Measurements from ENCODE around the gene SLC12A7.

Gene SLC12A7

GRCh38 chr5:1112596-1113331 lies 901 bp upstream of the SLC12A7 start (continued):
- 0 out of 2 replicates have a peak, but pooled peaks have one; percentile 26 for TF ChIP-seq PATZ1 (tag by site-specific recombination; IDR thresholded peaks at IDR 0.05)
- TF ChIP-seq ZNF596 (tag by site-specific recombination; IDR thresholded peaks at IDR 0.05) = no peak
- no peak for TF ChIP-seq ZNF37A (tag by site-specific recombination; IDR thresholded peaks at IDR 0.05)

DNA sequence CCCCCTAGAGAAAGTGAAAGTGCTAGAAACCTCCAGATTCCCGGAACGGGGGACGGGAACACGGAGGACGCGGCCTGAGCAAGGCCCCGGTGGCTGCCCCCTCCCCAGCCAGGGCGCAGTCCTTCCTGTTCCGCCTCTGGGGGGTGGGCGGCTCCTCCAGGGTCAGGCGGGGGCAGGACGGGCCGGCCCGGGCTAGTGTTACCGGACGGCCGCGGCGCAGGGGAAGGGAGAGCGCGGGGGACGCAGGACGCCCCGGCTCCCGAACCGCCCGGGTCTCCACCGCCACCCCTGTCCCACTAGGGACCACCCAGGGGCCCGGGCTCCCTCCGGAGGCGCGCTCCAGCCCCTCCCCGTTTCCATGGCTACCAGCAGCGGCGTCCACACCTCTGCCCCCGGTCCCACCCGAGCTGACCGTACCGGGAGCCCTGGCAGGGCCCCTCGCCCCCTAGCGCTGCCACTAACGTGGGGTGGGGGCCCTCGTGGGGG lies 579 bp downstream of the SLC12A7 start:
- H3K4me3 ChIP-seq (ENCODE audit: low read depth, low read length) = peak overlapping the region; percentile 65
- H3K36me3 ChIP-seq (ENCODE audit: control insufficient read depth in 2 of 2, insufficient read depth in 1 of 2, low read length in 2 of 2) = peaks cover 0 to 5% of the 10 kb centered on the region in 2 experiments; a peak in 1 of 3 replicates
- POLR2A ChIA-PET = no interaction called here
- H3K4me1 ChIP-seq (ENCODE audit: control insufficient read depth, insufficient read depth, low read length) = peaks cover 5% of the 10 kb centered on the region; the same call in 1 of the 2 replicates
- peak overlapping the region; percentile 75; the same call in 1 of the 2 replicates for H3K27ac ChIP-seq (ENCODE audit: extremely low read depth, low read depth, low read length)
- H3K9me3 ChIP-seq (ENCODE audit: control insufficient read depth, insufficient read depth, low read depth, low read length) = no peaks in the 10 kb centered on the region
- CTCF ChIA-PET = interaction anchor here (1.0 kb wide), 1 partner anchor 187 kb away, joined by 3 read pairs; no protein-coding TSS in a partner anchor
- TF ChIP-seq ZNF692 (tag by site-specific recombination; IDR thresholded peaks at IDR 0.05) = 0 out of 2 replicates have a peak, but pooled peaks have one; percentile 33
- no peak for TF ChIP-seq ZNF514 (tag by site-specific recombination; IDR thresholded peaks at IDR 0.05)
- TF ChIP-seq ZNF184 (tag by site-specific recombination; IDR thresholded peaks at IDR 0.05) = no peak
- TF ChIP-seq REPIN1 (tag by site-specific recombination; IDR thresholded peaks at IDR 0.05; ENCODE audit: low read depth) = no peak
- peak; percentile 60 for TF ChIP-seq SP2 (tag by site-specific recombination; IDR thresholded peaks at IDR 0.05)
- TF ChIP-seq SCRT1 (tag by site-specific recombination; IDR thresholded peaks at IDR 0.05; ENCODE audit: borderline replicate concordance) = no peak
- no peak for TF ChIP-seq ZNF169 (tag by site-specific recombination; IDR thresholded peaks at IDR 0.05)
- TF ChIP-seq ZNF121 (tag by site-specific recombination; IDR thresholded peaks at IDR 0.05) = no peak
- TF ChIP-seq, protein P1, sequence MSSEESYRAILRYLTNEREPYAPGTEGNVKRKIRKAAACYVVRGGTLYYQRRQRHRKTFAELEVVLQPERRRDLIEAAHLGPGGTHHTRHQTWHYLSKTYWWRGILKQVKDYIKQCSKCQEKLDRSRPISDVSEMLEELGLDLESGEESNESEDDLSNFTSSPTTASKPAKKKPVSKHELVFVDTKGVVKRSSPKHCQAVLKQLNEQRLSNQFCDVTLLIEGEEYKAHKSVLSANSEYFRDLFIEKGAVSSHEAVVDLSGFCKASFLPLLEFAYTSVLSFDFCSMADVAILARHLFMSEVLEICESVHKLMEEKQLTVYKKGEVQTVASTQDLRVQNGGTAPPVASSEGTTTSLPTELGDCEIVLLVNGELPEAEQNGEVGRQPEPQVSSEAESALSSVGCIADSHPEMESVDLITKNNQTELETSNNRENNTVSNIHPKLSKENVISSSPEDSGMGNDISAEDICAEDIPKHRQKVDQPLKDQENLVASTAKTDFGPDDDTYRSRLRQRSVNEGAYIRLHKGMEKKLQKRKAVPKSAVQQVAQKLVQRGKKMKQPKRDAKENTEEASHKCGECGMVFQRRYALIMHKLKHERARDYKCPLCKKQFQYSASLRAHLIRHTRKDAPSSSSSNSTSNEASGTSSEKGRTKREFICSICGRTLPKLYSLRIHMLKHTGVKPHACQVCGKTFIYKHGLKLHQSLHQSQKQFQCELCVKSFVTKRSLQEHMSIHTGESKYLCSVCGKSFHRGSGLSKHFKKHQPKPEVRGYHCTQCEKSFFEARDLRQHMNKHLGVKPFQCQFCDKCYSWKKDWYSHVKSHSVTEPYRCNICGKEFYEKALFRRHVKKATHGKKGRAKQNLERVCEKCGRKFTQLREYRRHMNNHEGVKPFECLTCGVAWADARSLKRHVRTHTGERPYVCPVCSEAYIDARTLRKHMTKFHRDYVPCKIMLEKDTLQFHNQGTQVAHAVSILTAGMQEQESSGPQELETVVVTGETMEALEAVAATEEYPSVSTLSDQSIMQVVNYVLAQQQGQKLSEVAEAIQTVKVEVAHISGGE (tag by site-specific recombination; conservative IDR thresholded peaks at IDR 0.05; ENCODE audit: low read depth) = peak; percentile 42; the same call in 1 of the 2 replicates
- TF ChIP-seq GLIS2 (tag by site-specific recombination; IDR thresholded peaks at IDR 0.05) = peak; percentile 85
- no peak for TF ChIP-seq ZNF76 (tag by site-specific recombination; IDR thresholded peaks at IDR 0.05; ENCODE audit: borderline replicate concordance, low read depth)
- TF ChIP-seq, protein P2, sequence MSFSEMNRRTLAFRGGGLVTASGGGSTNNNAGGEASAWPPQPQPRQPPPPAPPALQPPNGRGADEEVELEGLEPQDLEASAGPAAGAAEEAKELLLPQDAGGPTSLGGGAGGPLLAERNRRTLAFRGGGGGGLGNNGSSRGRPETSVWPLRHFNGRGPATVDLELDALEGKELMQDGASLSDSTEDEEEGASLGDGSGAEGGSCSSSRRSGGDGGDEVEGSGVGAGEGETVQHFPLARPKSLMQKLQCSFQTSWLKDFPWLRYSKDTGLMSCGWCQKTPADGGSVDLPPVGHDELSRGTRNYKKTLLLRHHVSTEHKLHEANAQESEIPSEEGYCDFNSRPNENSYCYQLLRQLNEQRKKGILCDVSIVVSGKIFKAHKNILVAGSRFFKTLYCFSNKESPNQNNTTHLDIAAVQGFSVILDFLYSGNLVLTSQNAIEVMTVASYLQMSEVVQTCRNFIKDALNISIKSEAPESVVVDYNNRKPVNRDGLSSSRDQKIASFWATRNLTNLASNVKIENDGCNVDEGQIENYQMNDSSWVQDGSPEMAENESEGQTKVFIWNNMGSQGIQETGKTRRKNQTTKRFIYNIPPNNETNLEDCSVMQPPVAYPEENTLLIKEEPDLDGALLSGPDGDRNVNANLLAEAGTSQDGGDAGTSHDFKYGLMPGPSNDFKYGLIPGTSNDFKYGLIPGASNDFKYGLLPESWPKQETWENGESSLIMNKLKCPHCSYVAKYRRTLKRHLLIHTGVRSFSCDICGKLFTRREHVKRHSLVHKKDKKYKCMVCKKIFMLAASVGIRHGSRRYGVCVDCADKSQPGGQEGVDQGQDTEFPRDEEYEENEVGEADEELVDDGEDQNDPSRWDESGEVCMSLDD (tag by site-specific recombination; IDR thresholded peaks at IDR 0.05) = no peak
- TF ChIP-seq ZNF670 (tag by site-specific recombination; IDR thresholded peaks at IDR 0.05; ENCODE audit: low read depth) = no peak
- peak; percentile 62; the same call in 1 of the 2 replicates for TF ChIP-seq ZBTB20 (tag by site-specific recombination; IDR thresholded peaks at IDR 0.05)
- TF ChIP-seq ZNF549 (tag by site-specific recombination; IDR thresholded peaks at IDR 0.05) = no peak
- TF ChIP-seq YY2 (tag by site-specific recombination; IDR thresholded peaks at IDR 0.05) = no peak
- TF ChIP-seq SP3 (tag by site-specific recombination; IDR thresholded peaks at IDR 0.05) = peak; percentile 61
- TF ChIP-seq ZNF324 (tag by site-specific recombination; IDR thresholded peaks at IDR 0.05) = no peak
- no peak for TF ChIP-seq ZNF394 (tag by site-specific recombination; IDR thresholded peaks at IDR 0.05; ENCODE audit: borderline replicate concordance)
- TF ChIP-seq MYNN (tag by site-specific recombination; IDR thresholded peaks at IDR 0.05; ENCODE audit: borderline replicate concordance) = no peak
- TF ChIP-seq OSR2 (tag by site-specific recombination; IDR thresholded peaks at IDR 0.05) = no peak
- no peak for TF ChIP-seq INSM2 (tag by site-specific recombination; IDR thresholded peaks at IDR 0.05)
